DMS 273 treated with DMSO at 0.1 percent for 48 hours (cell line): ENCODE measurements around the gene GRIK4.
"Not testable (repeated sequence)": the region's sequence is repeated elsewhere in the genome, so short reads cannot be mapped to it uniquely, and the experiment has no call there.

Experiments
- DNase-seq: peaks from one replicate; lab custom pipeline; 2025; lab: John Stamatoyannopoulos, UW

Gene GRIK4

DNA sequence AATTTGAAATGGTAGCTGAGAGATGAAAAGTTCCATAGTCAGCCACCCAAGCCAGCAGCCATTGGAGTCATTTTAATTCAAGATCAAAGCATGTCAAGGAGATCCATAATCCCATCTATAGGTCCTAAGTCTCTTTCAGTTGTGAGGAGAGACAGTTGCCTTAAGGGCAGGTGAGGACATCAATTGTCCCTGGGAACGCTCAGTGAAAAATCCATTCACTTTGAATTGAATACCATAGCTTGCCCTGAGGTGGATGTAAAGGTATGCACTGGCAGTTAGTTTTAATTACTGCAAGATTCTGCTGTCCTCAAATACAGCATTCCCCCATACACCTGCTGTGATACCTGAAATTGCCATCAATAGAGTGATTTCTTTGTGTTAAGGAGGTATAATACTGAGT, 487.0 kb downstream of the GRIK4 start:
- DNase-seq, result no peak

DNA sequence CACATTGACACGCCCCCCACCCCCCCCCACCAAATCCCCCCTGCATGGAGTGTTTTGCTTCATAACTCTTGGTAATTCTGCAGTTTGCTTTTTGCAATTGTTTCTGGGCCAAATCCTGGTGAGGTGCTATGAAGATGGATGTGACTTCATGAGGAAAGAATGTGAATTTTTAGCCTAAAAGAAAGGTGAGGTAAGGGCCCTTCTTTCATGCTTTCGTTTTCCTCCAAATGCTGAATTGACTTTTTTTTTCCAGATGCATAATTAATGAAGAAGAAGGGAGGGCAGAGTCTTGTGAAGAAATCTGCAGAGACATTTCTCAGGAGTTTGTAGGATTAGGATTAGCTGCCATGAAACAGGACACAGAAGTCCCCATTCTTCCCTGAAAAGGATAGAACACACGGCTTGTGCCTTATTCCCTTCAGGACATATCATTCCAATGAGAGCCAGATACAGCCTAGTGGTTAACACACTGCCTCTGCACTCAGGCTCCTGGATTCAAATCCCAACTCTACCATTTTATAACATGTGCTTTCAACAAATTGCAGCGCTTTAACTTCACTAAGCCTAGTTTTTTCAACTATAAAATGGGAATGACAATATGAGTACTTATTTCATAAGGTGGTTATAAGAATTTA, 492.8 kb downstream of the GRIK4 start:
- no peak for DNase-seq

DNA sequence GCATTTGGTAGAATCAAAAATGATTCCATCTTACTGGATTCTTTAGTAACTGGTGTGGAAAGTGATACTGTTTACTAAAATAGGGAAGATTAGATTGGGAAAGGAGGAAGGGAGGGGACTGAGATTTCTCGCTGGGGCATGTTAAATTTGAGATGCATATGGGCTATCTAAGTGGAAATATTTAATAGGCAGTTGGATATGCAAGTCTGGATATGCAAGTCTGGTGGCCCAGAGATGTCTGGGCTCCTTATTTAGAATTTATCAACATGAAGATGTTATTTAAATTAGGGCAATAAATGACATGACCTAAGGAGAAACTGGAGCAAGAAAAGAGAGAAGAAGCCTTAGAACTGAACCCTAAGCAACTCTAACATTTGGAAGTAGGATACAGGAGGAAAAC, 495.4 kb downstream of the GRIK4 start:
- DNase-seq, result no peak

DNA sequence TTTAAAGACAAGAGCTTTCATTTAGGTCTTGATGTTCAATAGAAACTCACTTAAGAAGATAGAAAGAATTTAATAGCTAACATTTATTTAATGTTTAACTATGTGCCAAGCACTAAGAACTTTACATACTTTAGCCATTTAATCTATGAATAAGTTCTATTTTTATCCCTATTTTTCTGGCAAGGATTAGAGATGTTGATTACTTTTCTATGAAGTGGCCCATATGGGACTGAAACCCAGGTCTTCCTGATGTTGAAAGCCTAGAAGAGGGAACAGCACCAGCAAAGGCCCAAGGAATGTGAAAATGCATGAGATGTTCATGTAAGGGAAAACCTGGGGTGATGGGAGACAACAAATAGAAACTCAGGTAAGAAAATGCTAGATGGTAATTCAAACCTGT, 497.0 kb downstream of the GRIK4 start:
- no peak for DNase-seq

DNA sequence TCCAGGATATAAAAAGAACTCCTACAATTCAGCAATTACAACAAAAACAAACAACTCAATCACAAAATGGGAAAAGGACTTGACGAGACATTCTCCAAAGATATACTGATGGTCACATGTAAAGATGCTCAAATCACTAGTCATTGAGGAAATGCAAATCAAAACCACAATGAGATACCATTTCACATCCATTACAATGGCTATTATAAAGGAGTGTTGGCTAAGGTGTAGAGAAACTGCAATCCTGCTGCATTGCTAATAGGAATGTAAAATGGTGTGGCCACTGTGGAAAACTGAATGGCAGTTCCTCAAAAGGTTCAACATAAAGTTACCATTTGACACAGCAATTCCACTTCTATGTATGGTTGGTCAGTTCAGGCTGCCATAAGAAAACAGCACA, 500.5 kb downstream of the GRIK4 start:
- DNase-seq, result no peak

DNA sequence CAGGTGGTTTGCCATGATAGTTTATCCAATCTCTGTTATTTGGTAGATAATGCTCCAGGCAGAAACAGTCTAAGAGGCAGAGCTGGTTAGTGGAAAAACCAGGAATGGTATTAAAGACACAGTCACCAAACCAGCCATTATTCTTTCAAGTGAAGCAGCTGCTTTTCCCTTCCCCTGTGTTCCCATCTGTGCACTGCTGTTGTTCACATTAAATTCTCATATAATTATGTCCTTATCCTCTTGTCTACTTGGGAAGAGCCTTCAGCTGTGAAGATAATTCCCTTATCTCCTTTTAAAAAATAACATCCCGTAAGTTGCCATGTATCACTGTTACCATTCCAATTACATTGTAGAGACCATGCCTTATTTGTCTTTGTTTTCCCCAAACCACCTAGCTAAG, 507.2 kb downstream of the GRIK4 start:
- DNase-seq, result no peak

DNA sequence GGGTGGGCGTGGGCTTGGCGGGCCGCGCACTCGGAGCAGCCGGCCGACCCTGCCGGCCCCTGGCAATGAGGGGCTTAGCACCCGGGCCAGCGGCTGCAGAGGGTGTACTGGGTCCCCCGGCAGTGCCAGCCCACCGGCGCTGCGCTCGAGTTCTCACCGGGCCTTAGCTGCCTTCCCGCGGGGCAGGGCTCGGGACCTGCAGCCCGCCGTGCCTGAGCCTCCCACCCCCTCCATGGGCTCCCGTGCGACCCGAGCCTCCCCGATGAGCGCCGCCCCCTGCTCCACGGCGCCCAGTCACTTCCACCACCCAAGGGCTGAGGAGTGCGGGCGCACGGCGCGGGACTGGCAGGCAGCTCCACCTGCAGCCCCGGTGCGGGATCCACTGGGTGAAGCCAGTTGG, 510.2 kb downstream of the GRIK4 start:
- not testable (repeated sequence) for DNase-seq

DNA sequence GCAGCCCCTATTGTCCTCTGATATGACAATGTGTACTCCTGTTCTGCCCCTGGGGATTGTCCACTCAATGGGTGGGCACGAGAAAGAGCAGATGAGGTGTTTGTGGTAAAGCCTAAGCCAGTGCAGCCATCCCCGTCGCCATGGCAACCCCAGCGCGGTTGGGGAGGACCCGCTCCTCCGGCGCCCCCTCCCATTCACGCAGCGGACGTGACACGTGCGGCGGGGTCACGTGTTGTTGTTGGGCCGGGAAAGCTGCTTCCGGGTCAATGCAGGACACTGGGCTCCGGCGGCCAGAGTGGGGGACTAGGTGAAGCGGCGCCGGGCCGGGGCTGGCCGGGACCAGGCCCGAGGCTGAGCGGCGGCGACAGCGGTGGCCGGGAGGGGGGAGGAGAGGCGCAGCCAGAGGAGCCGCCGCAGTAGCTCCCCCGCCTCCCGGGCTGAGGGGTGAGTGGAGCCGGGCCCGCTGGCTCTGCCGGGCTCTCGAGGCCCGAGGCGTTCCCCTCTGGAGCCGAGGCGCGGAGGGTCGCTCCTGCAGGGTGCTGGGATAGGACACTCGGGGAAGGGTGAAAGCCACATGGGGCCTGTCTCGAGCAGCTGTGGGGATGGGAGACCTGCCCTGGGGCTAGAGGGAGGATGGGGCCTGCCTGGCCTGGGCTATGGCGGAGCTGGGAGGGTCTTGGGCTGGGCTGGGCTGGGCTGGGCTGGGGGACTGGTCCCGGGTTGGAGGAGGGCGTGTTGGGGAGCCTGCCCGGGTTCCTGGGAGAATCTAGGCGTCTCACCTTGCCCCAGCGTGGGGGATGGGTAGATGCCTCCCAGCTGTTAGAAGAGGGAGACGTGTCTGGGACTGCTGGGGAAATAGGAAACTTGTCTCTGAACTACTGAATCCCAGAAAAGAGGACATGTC, 512.6 kb downstream of the GRIK4 start, which contains the start of gene TBCEL:
Gene TBCEL (plus strand): TSS at position 255 of the 904 bp plus-strand sequence. CDS start 21,589 bp downstream, outside the sequence.
- DNase-seq, result peak; percentile 9

DNA sequence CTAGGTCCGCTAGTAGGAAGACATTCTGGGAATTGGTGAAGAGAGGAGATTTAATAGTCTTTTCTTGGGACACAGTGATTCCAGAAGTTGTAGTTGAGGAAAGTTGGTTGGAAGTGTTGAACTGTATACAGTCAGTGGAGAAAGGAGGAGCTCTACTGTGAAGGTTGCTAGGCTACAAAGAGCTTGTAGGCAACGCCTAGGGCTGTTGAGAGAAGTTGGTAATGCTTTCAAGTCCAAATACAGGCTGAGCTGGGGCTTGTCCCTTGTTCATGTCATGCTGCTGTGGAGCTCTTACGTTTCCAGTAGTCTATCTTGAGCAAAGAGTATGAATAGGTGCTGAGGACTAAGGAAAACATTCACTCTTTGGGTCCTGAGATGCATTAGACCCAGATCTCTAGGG, 513.4 kb downstream of the GRIK4 start:
- DNase-seq, result no peak

DNA sequence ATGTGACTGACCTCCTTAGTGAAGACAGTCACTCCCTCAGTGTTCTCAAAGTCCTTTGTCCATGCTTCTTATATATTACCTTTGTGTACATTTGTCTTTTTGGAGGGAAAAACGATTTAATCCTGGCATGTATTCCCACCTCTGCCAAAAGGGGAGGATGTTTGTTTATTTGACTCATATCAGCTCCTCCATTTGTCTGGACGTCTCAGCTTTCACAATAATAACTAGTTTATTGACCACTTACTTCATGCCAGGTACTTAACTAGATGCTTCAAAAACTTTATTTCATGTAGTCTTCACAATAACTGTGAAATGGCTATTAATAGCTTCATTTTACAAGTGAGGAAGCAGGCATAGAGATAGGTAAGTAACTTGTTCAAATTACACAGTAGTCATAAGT, 517.6 kb downstream of the GRIK4 start:
- no peak for DNase-seq

DNA sequence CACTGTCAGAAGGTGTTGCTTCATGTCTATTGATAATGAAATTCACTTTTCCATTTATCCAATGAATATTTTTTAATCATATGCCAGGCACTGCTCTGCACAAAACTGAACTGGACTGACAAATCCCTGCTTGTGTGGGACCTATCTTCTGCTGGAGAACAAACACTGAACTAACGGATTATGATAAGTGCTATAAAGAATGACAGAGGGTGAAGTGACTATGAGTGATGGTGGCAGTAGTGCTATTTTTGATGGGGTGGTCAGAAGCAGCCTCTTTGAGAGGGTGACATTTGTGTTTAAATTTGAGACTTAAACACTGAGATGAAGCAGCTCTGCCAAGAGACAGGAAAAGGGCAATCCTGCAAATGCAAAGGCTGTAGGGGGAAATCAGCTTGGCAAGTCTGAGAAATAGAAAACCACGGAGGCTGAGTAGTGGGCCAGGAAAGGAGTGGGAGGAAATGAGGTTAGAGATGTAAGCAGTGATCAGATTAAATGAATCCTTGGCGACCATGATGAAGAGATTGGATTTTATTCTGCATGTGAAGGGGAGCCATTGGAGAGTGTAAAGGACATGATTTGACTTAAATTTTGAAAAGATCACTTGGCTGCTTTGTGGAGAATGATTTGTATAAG, 518.4 kb downstream of the GRIK4 start:
- DNase-seq, result no peak

DNA sequence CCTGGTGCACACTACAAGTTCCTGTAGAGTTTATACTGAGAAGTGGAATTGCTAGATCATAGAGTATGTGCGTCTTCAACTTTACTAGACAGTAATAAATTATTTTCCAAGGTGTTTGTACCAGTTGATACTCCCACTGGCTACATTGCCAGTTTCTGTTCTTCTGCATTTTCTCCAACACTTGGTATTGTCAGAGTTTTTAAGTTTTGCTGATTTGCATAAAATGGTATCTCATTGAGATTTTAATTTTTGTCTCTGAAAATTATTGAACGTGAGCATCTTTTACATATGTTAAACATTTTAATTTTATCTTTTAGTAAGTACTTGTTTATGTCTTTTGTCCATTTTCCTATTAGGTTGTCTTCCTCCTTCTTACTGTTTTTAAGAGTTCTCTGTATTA, 519.6 kb downstream of the GRIK4 start:
- DNase-seq, result no peak

DNA sequence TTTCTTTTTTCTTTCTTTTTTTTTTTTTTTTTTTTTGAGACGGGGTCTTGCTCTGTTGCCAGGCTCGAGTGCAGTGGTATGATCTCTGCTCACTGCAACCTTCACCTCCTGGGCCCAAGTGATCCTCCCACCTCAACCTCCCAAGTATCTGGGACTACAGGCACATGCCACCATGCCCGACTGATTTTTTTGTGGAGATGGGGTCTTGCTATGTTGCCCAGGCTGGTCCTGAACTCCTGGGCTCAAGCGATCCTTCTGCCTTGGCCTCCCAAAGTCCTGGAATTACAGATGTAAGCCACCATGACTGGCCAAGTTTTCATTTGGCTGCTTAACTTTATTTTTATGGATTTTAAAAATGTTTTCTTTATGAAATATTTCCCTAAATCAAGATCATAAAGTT, 520.1 kb downstream of the GRIK4 start:
- not testable (repeated sequence) for DNase-seq

DNA sequence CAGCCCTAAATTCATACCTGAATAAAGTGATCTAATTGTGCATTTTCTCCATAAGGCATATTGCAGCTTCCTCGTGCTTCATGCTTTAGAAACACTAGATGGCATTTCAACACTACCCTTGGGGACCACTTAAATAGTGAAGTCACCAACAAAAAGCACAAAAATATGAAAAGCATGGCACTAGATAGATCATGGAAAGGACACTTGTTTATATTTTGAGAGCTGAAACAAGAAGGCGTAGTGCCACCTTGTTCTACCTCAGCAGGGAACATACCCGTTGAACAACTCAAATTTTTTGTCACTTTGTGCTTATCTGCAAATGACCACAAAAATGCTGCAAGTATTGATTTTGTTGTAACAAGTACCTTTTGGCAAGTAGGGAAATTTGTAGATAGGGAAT, 521.0 kb downstream of the GRIK4 start:
- no peak for DNase-seq

DNA sequence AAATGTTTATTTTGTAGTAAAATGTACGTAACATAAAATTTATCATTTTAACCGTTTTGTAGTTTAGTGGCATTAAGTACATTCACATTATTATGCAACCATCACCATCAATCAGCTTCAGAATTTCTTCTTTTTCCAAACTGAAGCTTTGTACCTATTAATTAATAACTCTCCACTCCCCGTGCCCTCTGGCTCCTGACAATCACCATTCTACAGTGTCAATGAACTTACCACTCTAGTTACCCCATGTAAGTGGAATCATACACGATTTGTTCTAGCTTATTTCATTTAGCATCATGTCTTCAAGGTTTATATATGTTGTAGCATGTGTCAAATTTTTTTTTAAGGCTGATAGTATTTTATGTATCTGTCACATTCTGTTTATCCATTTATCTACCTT, 522.1 kb downstream of the GRIK4 start:
- no peak for DNase-seq

DNA sequence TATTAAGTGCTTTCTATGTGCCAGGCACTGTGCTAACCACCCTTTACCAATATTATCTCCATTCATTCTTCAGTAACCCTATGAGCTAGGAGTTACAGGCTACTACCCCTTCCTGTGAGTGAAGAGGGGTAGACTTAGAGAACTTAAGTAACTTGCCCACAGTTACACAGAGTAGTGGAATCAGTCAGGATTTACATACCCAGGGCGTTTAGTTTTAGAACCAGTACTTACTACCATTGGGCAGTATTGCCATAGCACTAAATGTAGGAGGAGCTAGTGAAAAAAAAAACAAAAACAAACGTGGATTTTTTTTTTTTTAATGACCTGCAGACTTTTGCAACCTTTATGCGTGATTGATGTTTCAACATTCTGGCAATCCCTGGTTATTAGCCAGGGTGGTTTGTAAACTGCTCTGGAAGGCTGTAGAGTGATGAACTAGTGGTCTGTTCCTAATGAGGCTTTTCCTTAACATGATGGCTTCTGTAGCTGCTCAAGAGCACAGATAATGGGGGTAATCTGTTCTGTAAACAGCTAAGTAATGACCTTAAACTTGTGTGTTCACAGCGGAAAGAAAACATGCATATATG, 523.7 kb downstream of the GRIK4 start:
- no peak for DNase-seq

DNA sequence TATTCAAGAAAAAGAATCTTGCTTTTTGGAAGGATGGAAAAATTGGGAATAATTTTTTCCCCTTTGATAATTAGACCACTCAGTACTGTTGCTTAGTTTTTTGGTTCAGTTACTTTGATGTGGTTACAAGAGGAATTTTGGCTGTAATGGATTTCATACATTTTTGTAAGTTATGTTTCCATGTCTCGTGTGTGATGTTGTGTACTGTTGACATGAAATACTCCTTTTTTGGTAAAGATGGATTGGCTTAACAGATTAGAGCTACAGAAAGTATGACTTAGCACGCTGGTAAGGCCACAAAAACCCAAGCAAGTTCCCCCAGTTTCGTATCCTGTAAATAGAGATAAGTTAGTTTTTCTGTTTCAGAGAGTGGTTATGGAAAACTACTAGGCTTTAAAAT, 524.2 kb downstream of the GRIK4 start:
- DNase-seq, result no peak

DNA sequence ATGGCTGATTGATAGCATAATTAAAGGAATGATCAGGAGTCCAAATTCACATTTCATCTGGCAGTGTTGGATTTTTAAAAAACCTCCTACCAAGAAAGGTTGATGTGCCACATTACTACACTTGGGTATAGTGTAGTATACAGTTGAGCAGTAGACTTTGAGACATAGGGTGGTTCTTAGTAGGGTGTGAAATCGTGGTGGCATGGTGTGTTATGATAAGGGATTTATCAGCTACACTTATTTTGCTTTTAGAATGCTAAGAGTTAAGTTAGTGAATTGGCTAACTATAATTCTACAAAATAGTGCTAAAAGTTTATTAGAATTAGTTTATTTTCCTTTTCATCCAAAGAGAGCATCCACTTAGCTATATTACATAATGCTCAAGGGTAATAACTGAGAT, 525.5 kb downstream of the GRIK4 start:
- no peak for DNase-seq
